SKM-1 treated with dmso at 0.1 percent for 144 hours (cell line): Measurements from ENCODE around the gene RNF208.

Experiments used
- DNase-seq: peaks from one replicate; lab custom pipeline; 2025; ENCODE audit not compliant: unreplicated experiment; lab: John Stamatoyannopoulos, UW

The RNF208 gene

GRCh38 chr9:137178201-137178938 is 43.7 kb downstream of the RNF208 start:
- no peak for DNase-seq

DNA sequence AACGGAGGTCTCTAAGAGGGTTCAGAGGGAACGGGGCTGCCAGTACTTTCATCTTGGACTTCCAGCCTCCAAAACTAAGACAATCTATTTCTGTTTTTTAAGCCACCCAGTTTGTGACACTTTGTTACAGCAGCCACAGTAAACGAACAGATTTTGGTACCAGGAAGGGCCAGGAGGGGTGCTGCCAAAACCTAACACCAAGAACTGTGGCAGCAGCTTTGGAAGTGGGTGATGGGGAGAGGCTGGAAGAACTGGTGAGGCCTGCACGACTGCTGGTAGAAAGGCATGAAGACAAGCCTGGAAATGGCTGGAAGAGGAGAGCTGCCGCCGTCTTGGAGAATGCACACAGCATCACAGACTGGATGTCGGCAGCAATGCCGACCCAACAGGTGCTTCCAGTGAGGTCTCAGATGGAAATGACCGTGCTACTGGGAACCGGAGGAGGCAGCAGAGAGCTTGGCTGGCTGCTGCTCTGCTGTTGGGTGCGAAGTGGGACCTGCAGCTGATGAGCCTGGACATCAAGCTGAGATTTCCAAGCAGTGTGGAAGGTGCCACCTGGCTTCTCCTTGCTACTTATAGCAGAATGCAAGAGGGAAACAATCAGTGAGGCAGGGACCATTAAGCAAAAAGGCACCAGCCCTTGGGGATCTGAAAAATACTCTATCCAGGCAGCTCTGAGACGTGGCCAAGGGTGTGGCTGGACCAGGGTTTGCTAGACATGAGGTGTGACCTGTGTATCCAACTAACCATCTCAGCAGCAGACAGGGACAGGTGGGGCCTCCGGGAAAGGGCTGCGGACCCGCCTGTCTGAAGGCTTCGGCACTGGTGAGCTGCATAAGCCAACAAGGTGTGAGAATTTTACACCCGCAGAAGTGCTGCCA is 45.5 kb downstream of the RNF208 start:
- DNase-seq: no peak

DNA sequence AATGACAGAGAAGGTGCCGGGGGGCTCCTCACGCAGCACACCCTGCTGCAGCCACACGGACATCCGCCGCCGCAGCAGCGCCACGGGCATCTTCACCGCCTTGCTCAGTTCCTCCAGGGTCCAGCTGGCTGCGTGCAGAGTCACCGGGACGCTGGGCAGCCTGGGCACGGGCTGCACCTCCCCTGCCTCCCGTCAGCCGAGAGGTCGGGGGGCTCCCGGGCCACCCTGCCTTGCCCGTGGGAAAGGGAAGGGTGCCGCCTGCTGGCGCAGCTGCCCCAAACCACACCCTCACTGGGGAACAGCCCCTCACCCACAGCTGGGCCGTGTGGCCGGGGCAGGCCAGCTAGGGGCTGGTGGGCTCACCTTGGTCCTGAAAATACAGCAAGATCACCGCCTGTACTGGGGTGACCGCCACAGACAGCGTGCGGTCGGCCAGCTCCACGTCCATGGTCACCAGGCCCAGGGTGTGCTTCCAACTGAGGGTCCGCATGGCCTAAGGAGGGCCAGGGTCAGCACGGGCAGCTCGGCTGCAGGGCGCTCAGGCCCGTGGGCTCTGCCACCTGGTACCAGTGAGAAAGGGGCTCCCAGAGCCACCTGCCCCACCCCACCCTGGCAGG is 46.6 kb downstream of the RNF208 start:
- DNase-seq: no peak

DNA sequence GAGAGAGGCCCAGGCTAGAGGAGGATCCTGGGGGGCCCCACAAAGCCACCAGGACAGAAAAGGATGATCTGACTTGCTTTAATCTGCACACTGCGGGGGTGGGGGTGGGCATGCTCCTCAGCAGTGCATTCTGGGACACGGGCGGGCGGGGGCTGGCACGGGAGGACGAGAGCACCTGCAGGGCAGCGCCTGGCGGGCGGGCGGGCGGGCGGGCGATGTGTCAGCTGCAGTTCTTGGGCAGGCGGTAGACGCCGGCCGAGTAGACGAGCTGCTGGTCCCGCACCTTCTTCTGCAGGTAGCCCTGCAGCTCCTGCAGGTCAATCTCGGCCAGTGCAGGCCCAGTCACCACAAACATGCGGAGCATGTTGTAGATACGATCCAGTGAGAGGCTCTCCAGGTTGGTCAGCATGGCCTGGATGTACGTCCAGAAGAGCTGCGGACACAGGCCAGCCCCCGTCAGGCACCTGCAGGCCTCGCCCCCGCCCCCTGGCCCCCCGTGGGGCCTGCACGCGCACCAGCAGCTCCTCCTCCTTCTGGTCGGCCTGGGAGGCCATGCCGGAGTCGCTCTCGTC is 47.2 kb downstream of the RNF208 start:
- DNase-seq: no peak

- no peak for DNase-seq
These were observed 48.0 kb downstream of the RNF208 start for GRCh38 chr9:137173796-137174664.

DNA sequence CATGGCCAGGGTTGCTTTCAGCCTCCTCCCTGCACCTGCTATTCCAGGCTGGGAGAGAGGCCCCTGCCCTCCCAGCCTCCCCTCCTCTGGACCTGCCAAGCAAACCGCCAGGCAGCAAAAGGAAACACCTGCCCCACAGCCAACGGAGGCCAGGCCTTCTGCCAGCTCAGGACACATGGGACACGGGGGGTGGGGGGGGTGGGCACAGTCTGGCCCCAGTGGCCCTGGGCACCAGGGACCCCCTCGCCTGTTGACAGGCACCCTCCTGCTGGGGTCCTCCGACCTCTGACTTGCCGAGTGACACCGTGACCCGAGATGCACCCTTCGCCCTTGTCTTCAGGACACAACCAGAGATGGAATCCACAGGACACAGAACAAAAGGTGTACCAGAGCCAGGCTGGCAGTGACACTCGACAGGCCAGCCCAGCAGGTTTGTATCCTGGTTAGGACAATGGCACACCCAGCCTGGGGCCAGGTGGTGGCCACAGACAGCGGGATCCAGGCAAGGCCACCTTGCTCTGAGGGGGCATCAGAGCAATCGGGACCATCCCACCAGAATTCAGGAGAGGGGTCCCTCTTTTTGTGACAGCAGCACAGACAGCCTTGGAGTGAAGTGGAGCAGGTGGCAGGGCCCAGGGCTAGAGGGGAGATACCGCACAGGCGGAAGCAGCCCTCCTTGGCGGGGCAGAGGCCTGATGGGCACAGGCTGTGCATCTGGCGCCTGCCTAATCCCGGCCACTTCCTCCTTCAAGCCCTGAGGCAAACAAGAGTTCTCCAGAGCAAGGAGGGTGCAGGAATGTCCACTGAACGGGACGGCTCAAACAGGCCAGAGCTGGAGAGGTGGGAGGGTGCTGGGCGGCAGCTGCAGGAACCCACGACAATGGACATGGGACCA is 48.9 kb downstream of the RNF208 start:
- DNase-seq: no peak

- no peak for DNase-seq
These were observed 50.7 kb downstream of the RNF208 start for GRCh38 chr9:137171149-137171900.

GRCh38 chr9:137170486-137171148 is 51.4 kb downstream of the RNF208 start:
- DNase-seq: no peak
